Measurements from ENCODE around the gene UBN1.
"Not testable (repeated sequence)": the region's sequence is repeated elsewhere in the genome, so short reads cannot be mapped to it uniquely, and the experiment has no call there.

UBN1 gene

GRCh38 chr16:4894276-4895150 is 47.2 kb downstream of the UBN1 start:
- Mint-ChIP-seq H3K4me1 (ENCODE audit: low read depth) (no peaks in the 10 kb centered on the region), H3K27me3 (no peaks in the 10 kb centered on the region), H3K27ac (no peak overlapping the region), H3K9me3 (ENCODE audit: low read depth) (no peaks in the 10 kb centered on the region), H3K36me3 (no peaks in the 10 kb centered on the region), H3K4me3 (no peak overlapping the region)

DNA sequence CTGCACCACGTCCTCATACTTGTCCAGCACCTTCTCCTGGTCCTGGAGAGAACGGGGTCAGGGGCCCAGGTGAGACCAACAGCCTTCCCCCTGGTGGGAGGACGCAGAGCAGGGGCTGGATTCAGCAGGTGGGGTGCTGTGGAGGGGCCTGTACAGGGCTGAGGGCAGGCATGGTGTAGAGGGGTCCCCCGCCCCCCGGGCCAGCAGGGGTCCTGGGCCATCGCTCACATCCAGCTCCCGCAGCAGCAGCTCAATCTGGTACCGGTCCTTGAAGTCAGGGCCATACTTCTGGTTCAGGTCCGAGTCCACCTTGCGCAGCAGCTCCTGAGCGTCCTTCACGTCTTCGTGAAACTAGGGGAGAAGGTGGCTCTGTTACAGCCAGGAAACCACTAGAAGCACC is 48.1 kb downstream of the UBN1 start:
- H3K36me3 Mint-ChIP-seq, result no peaks in the 10 kb centered on the region
- no peaks in the 10 kb centered on the region for H3K4me1 Mint-ChIP-seq (ENCODE audit: low read depth)
- no peaks in the 10 kb centered on the region for H3K9me3 Mint-ChIP-seq (ENCODE audit: low read depth)
- H3K27me3 Mint-ChIP-seq, result no peaks in the 10 kb centered on the region
- no peak overlapping the region for H3K4me3 Mint-ChIP-seq
- H3K27ac Mint-ChIP-seq, result no peak overlapping the region

- not testable (repeated sequence) for H3K9me3 Mint-ChIP-seq (ENCODE audit: low read depth); H3K27me3 Mint-ChIP-seq; H3K4me1 Mint-ChIP-seq (ENCODE audit: low read depth); H3K4me3 Mint-ChIP-seq; H3K36me3 Mint-ChIP-seq; H3K27ac Mint-ChIP-seq
Measured at GRCh38 chr16:4896761-4897160, 49.5 kb downstream of the UBN1 start.

- Mint-ChIP-seq H3K4me1 (ENCODE audit: low read depth) (no peaks in the 10 kb centered on the region), H3K27ac (no peak overlapping the region), H3K27me3 (no peaks in the 10 kb centered on the region), H3K9me3 (ENCODE audit: low read depth) (no peaks in the 10 kb centered on the region), H3K4me3 (no peak overlapping the region), H3K36me3 (no peaks in the 10 kb centered on the region)
Measured at GRCh38 chr16:4897328-4897727, 50.0 kb downstream of the UBN1 start.

DNA sequence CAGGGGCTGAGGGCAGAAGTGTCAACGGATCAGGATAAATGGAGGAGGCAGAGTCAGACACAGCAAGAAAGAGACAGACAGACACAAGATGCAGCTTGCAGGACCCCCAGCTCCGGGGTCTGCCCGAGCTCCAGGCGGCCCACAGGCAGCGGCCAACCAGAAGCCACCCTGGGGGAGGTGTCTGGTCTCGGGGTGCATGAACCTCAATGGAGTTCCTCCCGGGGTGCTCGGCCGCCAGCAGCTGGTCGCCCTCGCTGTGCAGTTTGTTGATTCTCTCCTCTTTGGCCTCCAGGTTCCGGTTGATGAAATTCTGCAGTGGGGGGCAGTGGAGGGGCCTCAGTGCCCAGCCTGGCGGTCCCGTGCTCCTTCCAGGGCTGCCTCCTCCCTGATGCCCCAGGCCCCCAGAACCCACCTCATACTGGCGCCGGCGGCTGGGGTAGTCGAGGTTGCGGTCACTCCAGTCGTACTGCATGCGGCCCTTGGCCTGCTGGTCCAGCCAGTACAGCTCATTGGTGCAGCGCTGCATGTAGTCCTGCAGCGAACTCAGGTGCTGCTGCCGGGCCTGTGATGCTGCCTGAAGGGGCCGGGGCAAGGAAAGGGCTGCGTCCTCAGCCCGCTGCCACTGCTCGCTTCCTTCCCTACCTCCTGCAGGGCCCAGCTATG is 51.7 kb downstream of the UBN1 start:
- Mint-ChIP-seq H3K4me1 (ENCODE audit: low read depth) (no peaks in the 10 kb centered on the region), H3K36me3 (no peaks in the 10 kb centered on the region), H3K27me3 (no peaks in the 10 kb centered on the region), H3K9me3 (ENCODE audit: low read depth) (no peaks in the 10 kb centered on the region), H3K27ac (no peak overlapping the region), H3K4me3 (no peak overlapping the region)

DNA sequence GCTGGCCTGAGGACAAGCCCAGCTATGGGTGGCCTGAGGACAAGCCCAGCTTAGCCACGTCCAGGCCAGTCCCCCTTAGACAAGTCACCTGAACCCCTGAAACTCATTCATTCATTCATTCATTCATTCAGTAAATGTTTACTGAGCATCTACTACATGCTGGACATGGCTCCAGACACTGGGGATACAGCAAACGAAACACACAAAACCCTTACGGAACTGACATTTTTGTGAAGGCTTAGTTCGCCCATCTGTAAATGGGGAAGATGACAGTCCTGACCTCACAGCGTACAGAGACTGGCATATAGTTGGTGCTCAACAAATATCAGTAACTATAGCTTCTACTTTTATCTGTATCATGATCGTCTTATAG is 52.2 kb downstream of the UBN1 start:
- Mint-ChIP-seq H3K4me1 (ENCODE audit: low read depth) (no peaks in the 10 kb centered on the region), H3K4me3 (no peak overlapping the region), H3K27me3 (peaks cover 5% of the 10 kb centered on the region), H3K36me3 (no peaks in the 10 kb centered on the region), H3K9me3 (ENCODE audit: low read depth) (no peaks in the 10 kb centered on the region), H3K27ac (no peak overlapping the region)

GRCh38 chr16:4900036-4900435 is 52.8 kb downstream of the UBN1 start:
- no peaks in the 10 kb centered on the region for H3K9me3 Mint-ChIP-seq (ENCODE audit: low read depth)
- H3K4me3 Mint-ChIP-seq, result no peak overlapping the region
- H3K36me3 Mint-ChIP-seq, result no peaks in the 10 kb centered on the region
- H3K4me1 Mint-ChIP-seq (ENCODE audit: low read depth), result no peaks in the 10 kb centered on the region
- peaks cover 6% of the 10 kb centered on the region for H3K27me3 Mint-ChIP-seq
- H3K27ac Mint-ChIP-seq, result no peak overlapping the region

- Mint-ChIP-seq H3K9me3 (ENCODE audit: low read depth) (no peaks in the 10 kb centered on the region), H3K27ac (no peak overlapping the region), H3K27me3 (peaks cover 10% of the 10 kb centered on the region), H3K4me3 (no peak overlapping the region), H3K36me3 (no peaks in the 10 kb centered on the region), H3K4me1 (ENCODE audit: low read depth) (no peaks in the 10 kb centered on the region)
Measured at GRCh38 chr16:4900750-4901149, 53.5 kb downstream of the UBN1 start.

- peaks cover 11% of the 10 kb centered on the region for H3K27me3 Mint-ChIP-seq
- no peaks in the 10 kb centered on the region for H3K36me3 Mint-ChIP-seq
- H3K4me3 Mint-ChIP-seq, result no peak overlapping the region
- H3K4me1 Mint-ChIP-seq (ENCODE audit: low read depth), result no peaks in the 10 kb centered on the region
- H3K9me3 Mint-ChIP-seq (ENCODE audit: low read depth), result no peaks in the 10 kb centered on the region
- no peak overlapping the region for H3K27ac Mint-ChIP-seq
Measured at GRCh38 chr16:4902038-4902437, 54.8 kb downstream of the UBN1 start.

GRCh38 chr16:4904108-4904941 is 57.0 kb downstream of the UBN1 start:
- no peak overlapping the region for H3K4me3 Mint-ChIP-seq
- no peaks in the 10 kb centered on the region for H3K4me1 Mint-ChIP-seq (ENCODE audit: low read depth)
- no peaks in the 10 kb centered on the region for H3K9me3 Mint-ChIP-seq (ENCODE audit: low read depth)
- H3K27me3 Mint-ChIP-seq, result peaks cover 11% of the 10 kb centered on the region
- H3K27ac Mint-ChIP-seq, result no peak overlapping the region
- no peaks in the 10 kb centered on the region for H3K36me3 Mint-ChIP-seq

DNA sequence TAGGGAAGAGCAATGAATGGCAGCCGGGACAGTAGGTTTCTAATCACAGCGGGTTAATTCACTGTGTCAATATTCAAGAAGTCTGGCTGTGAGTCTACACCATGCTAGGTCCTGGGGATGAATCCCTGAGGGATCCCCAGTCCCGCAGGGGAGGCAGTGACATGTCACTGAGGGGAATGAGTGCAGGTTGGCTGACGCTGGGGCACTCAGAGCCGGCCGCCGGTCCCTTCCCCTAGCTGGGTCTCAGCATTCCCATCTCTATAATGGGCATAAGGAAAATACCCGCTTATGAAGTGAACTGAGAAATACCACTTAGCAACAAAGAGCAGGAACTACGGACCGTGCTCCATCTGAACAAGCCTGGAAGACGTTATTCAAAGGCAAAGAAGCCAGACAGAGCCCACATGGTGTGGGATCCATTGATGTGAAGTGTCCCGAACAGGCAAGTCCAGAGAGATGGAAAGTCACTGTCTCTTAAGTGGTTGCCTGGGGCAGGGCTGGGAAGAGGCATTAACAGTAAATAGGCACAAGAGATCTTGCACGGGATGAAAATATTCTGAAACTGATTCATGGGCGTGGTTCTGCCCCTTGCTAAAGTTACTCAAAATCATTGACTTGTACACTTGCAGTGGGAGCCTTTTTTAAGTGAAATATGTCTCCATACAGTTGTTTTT is 57.8 kb downstream of the UBN1 start:
- H3K36me3 Mint-ChIP-seq, result no peaks in the 10 kb centered on the region
- H3K27me3 Mint-ChIP-seq, result peaks cover 11% of the 10 kb centered on the region
- H3K27ac Mint-ChIP-seq, result no peak overlapping the region
- H3K4me3 Mint-ChIP-seq, result no peak overlapping the region
- no peaks in the 10 kb centered on the region for H3K4me1 Mint-ChIP-seq (ENCODE audit: low read depth)
- no peaks in the 10 kb centered on the region for H3K9me3 Mint-ChIP-seq (ENCODE audit: low read depth)

DNA sequence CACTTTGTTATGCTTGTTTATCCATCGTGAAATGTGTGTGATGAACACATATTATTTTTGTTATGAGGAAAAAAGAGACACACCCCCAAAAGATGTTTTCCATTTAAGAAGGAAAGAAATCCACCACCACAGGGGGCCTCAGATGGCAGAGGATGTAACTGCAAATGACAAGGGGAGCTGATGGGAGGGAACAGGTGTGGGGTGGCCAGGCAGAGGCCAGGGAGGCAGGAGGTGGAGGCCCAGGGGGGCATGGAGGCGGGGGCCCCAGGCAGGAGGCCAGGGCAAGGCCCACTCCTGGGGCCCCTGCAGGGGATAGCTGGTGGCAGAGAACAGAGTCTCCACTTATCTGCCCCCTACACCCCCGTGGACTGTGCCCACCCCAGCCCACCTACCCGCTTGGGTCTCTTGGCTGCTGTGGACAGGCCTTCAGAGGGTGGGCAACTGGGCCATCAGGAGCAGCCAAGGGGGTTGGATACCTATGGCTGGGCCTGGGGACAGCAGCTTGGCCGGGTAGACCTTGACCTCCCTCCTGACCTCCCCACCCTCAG is 61.6 kb downstream of the UBN1 start:
- Mint-ChIP-seq H3K36me3 (no peaks in the 10 kb centered on the region), H3K4me1 (ENCODE audit: low read depth) (no peaks in the 10 kb centered on the region), H3K27me3 (peaks cover 11% of the 10 kb centered on the region), H3K27ac (no peak overlapping the region), H3K9me3 (ENCODE audit: low read depth) (no peaks in the 10 kb centered on the region), H3K4me3 (no peak overlapping the region)

GRCh38 chr16:4909825-4910224 is 62.5 kb downstream of the UBN1 start:
- Mint-ChIP-seq H3K27me3 (peaks cover 6% of the 10 kb centered on the region), H3K36me3 (no peaks in the 10 kb centered on the region), H3K9me3 (ENCODE audit: low read depth) (no peaks in the 10 kb centered on the region), H3K4me3 (no peak overlapping the region), H3K27ac (no peak overlapping the region), H3K4me1 (ENCODE audit: low read depth) (no peaks in the 10 kb centered on the region)

- H3K4me1 Mint-ChIP-seq (ENCODE audit: low read depth), result no peaks in the 10 kb centered on the region
- no peak overlapping the region for H3K4me3 Mint-ChIP-seq
- peaks cover 1% of the 10 kb centered on the region for H3K27me3 Mint-ChIP-seq
- no peak overlapping the region for H3K27ac Mint-ChIP-seq
- no peaks in the 10 kb centered on the region for H3K9me3 Mint-ChIP-seq (ENCODE audit: low read depth)
- H3K36me3 Mint-ChIP-seq, result no peaks in the 10 kb centered on the region
Measured at GRCh38 chr16:4910828-4911227, 63.5 kb downstream of the UBN1 start.

Measured in activated naive CD8-positive, alpha-beta T cell (primary cell).